GM15510 (cell line): ENCODE measurements around the gene BCAS1.

Experiments
- POLR2A ChIP-seq: IDR thresholded peaks from 3 replicates; pipeline ENCODE4 v1.6.1; 2011; ENCODE audit warnings: borderline replicate concordance; ENCODE audit not compliant: insufficient read length; ENCODE audit errors: extremely low read depth

BCAS1 gene

GRCh38 chr20:54011346-54011745 lies 59.0 kb downstream of the BCAS1 start:
- TF ChIP-seq POLR2A, result no peak

GRCh38 chr20:54005524-54005923 lies 64.9 kb downstream of the BCAS1 start:
- TF ChIP-seq POLR2A, result no peak

GRCh38 chr20:54004445-54004844 lies 65.9 kb downstream of the BCAS1 start:
- no peak for TF ChIP-seq POLR2A

GRCh38 chr20:54002741-54003140 lies 67.7 kb downstream of the BCAS1 start:
- TF ChIP-seq POLR2A, result no peak

GRCh38 chr20:54002056-54002575 lies 68.3 kb downstream of the BCAS1 start:
- TF ChIP-seq POLR2A, result no peak

- TF ChIP-seq POLR2A, result no peak
These were observed 69.5 kb downstream of the BCAS1 start for GRCh38 chr20:54000914-54001313.

GRCh38 chr20:54000262-54000661 lies 70.1 kb downstream of the BCAS1 start:
- TF ChIP-seq POLR2A, result no peak

GRCh38 chr20:53999077-53999476 lies 71.3 kb downstream of the BCAS1 start:
- no peak for TF ChIP-seq POLR2A

GRCh38 chr20:53996584-53997486 lies 73.6 kb downstream of the BCAS1 start:
- TF ChIP-seq POLR2A, result no peak

GRCh38 chr20:53995949-53996348 lies 74.4 kb downstream of the BCAS1 start:
- TF ChIP-seq POLR2A, result no peak

GRCh38 chr20:53994088-53994487 lies 76.3 kb downstream of the BCAS1 start:
- TF ChIP-seq POLR2A, result no peak

GRCh38 chr20:53993310-53993709 lies 77.1 kb downstream of the BCAS1 start:
- no peak for TF ChIP-seq POLR2A

GRCh38 chr20:53990768-53991450 lies 79.5 kb downstream of the BCAS1 start:
- no peak for TF ChIP-seq POLR2A

GRCh38 chr20:53990003-53990402 lies 80.4 kb downstream of the BCAS1 start:
- TF ChIP-seq POLR2A, result no peak

GRCh38 chr20:53989401-53989800 lies 81.0 kb downstream of the BCAS1 start:
- no peak for TF ChIP-seq POLR2A
